Panc1 (cell line): ENCODE results near the gene UROC1. TPM values are rescaled to one million over a fixed set of nuclear protein-coding genes. Genes with fewer than 3 reads are reported as not detected.

Experiments
- ATAC-seq: fragments of 200-7000 bp; cut with Tn5 transposase; 2 replicates; pipeline ENCODE4 v1.9.1; 2020; ENCODE audit warnings: mild to moderate bottlenecking, moderate library complexity
- BruUV-seq: library from RNA; stranded (reverse); fragments of 400-500 nt; replicated peaks from 2 replicates; lab custom pipeline; 2021; lab: Mats Ljungman, UMichigan
- CTCF ChIA-PET: fragments of 300-600 bp; sonication (Branson Sonifier 250); formaldehyde crosslinking; loops from one replicate; lab custom pipeline; 2022; ENCODE audit warnings: antibody characterized with exemption; lab: Charles Lee
- POLR2A ChIA-PET: fragments of 300-600 bp; sonication (Branson Sonifier 250); formaldehyde crosslinking; loops from one replicate; lab custom pipeline; 2022; ENCODE audit warnings: antibody characterized with exemption; lab: Charles Lee
- DNase-seq: peaks from one replicate; pipeline ENCODE4 v3.0.0-alpha.2; 2010; ENCODE audit warnings: low read depth, low spot score
- H3K27ac ChIP-seq: 2 replicates; pipeline ENCODE4 v1.5.1; 2011; ENCODE audit warnings: mild to moderate bottlenecking, low read length, inconsistent platforms
- H3K27me3 ChIP-seq: fragments of 200-500 bp; sonication (Bioruptor generic); 2 replicates; pipeline ENCODE4 v1.6.0; 2014; ENCODE audit warnings: low read length, inconsistent platforms; ENCODE audit not compliant: control insufficient read depth, insufficient read depth
- H3K36me3 ChIP-seq: fragments of 200-500 bp; sonication (Bioruptor generic); 2 replicates; pipeline ENCODE4 v1.5.1; 2014; ENCODE audit warnings: inconsistent platforms, mild to moderate bottlenecking, low read length, moderate library complexity; ENCODE audit not compliant: control insufficient read depth, insufficient read depth
- H3K4me1 ChIP-seq: 2 replicates; pipeline ENCODE4 v1.5.1; 2011; ENCODE audit warnings: inconsistent platforms, mild to moderate bottlenecking, low read length, moderate library complexity; ENCODE audit not compliant: control insufficient read depth, insufficient read depth
- H3K4me3 ChIP-seq, 2 experiments: 2 replicates each; pipeline ENCODE4 v1.5.1; 2011 to 2012; ENCODE audit warnings: low read depth in 2 of 2, low read length in 2 of 2, mild to moderate bottlenecking in 2 of 2, inconsistent platforms in 1 of 2, moderate library complexity in 1 of 2
- H3K9me3 ChIP-seq: fragments of 200-500 bp; sonication (Bioruptor generic); 2 replicates; pipeline ENCODE4 v1.5.1; 2014; ENCODE audit warnings: low read depth, mild to moderate bottlenecking, inconsistent platforms, low read length, moderate library complexity; ENCODE audit not compliant: control insufficient read depth, insufficient read depth
- CTCF ChIP-seq: fragments of 450-650 bp; IDR thresholded peaks from 2 replicates; pipeline ENCODE4 v1.5.1; 2017; ENCODE audit warnings: mild to moderate bottlenecking
- POLR2AphosphoS5 ChIP-seq: IDR thresholded peaks from 2 replicates; pipeline ENCODE4 v1.6.1; 2012; ENCODE audit warnings: mild to moderate bottlenecking, low read depth, low read length, moderate library complexity
- REST ChIP-seq, 2 experiments: IDR thresholded peaks; 2 replicates each; pipeline ENCODE4 v1.6.1; 2011 to 2012; ENCODE audit warnings: low read depth in 2 of 2, control low read depth in 1 of 2, low read length in 1 of 2, mild to moderate bottlenecking in 1 of 2, moderate library complexity in 1 of 2; ENCODE audit not compliant: insufficient read depth in 1 of 2
- SIN3A ChIP-seq: IDR thresholded peaks from 2 replicates; pipeline ENCODE4 v1.6.1; 2012; ENCODE audit warnings: low read depth, mild to moderate bottlenecking, low read length, moderate library complexity, borderline replicate concordance; ENCODE audit not compliant: insufficient read depth
- TCF7L2 ChIP-seq: IDR thresholded peaks from 2 replicates; pipeline ENCODE4 v1.6.1; 2011; ENCODE audit warnings: mild to moderate bottlenecking, low read depth, low read length, inconsistent platforms
- in situ Hi-C: cut with HindIII; loops from 2 replicates; pipeline ENCODE4 v1.10.0; 2016; ENCODE audit warnings: low sequenced_read_pairs, low pct_unique_long_range_greater_than_20kb
- intact Hi-C: fragments of 100-400 bp; cut with micrococcal nuclease; formaldehyde crosslinking; loops from one replicate; pipeline ENCODE4 v1.10.0; 2022; ENCODE audit not compliant: unreplicated experiment
- total RNA-seq: library from RNA; stranded (reverse); gene quantifications from one replicate; pipeline ENCODE4 v1.2.1, GENCODE V29; 2021; ENCODE audit not compliant: unreplicated experiment

The UROC1 gene
- total RNA-seq, 1 experiment from 2014 or later, result not detected

GRCh38 chr3:126486360-126486847 lies 31.2 kb downstream of the UROC1 start:
- ATAC-seq (no peak), DNase-seq (no peak)
- POLR2A ChIA-PET, result no interaction called here
- in situ Hi-C loops, result no loop called here
- Histone ChIP-seq H3K9me3 (no peaks in the 10 kb centered on the region), H3K4me1 (0 out of 2 replicates have a peak, but pooled peaks cover 3% of the 10 kb centered on the region), H3K27ac (no peak overlapping the region), H3K4me3 (no peak overlapping the region), H3K27me3 (no peaks in the 10 kb centered on the region), H3K36me3 (no peaks in the 10 kb centered on the region)
- intact Hi-C loops, result no loop called here
- TF ChIP-seq TCF7L2 (no peak), SIN3A (no peak)
- CTCF ChIA-PET, result no interaction called here
- BruUV-seq, result no TSS peak

GRCh38 chr3:126485956-126486355 lies 31.6 kb downstream of the UROC1 start:
- in situ Hi-C loops (no loop called here), intact Hi-C loops (no loop called here)
- Histone ChIP-seq H3K27me3 (no peaks in the 10 kb centered on the region), H3K27ac (no peak overlapping the region), H3K9me3 (no peaks in the 10 kb centered on the region), H3K36me3 (no peaks in the 10 kb centered on the region), H3K4me3 (no peak overlapping the region), H3K4me1 (0 out of 2 replicates have a peak, but pooled peaks cover 3% of the 10 kb centered on the region)
- ChIA-PET CTCF (no interaction called here), POLR2A (no interaction called here)
- BruUV-seq, result no TSS peak
- DNase-seq (no peak), ATAC-seq (no peak)
- TF ChIP-seq REST (IDR thresholded peaks at IDR 0.05; ENCODE audit: insufficient read depth in 1 of 2, low read depth in 2 of 2, low read length in 1 of 2), result no peak
- TF ChIP-seq TCF7L2, result no peak
- no peak for TF ChIP-seq POLR2AphosphoS5
- TF ChIP-seq SIN3A, result no peak
- TF ChIP-seq CTCF, result no peak

- no peak for ATAC-seq
- in situ Hi-C loops, result no loop called here
- TF ChIP-seq POLR2AphosphoS5 (no peak), TCF7L2 (no peak), SIN3A (no peak), CTCF (no peak), REST (IDR thresholded peaks at IDR 0.05; ENCODE audit: insufficient read depth in 1 of 2, low read depth in 2 of 2, low read length in 1 of 2) (no peak)
- Histone ChIP-seq H3K36me3 (no peaks in the 10 kb centered on the region), H3K27me3 (no peaks in the 10 kb centered on the region), H3K4me3 (no peak overlapping the region), H3K4me1 (0 out of 2 replicates have a peak, but pooled peaks cover 3% of the 10 kb centered on the region), H3K27ac (no peak overlapping the region), H3K9me3 (no peaks in the 10 kb centered on the region)
- no TSS peak for BruUV-seq
- ChIA-PET CTCF (no interaction called here), POLR2A (no interaction called here)
- DNase-seq, result no peak
- intact Hi-C loops, result no loop called here
Measured at GRCh38 chr3:126485176-126485897, 32.2 kb downstream of the UROC1 start.
